HG02763 (cell line): Measurements from ENCODE around the gene RUNX1.

Experiments
- ATAC-seq: cut with Tn5 transposase; IDR thresholded peaks from one replicate; pipeline ENCODE4 v1.9.1; 2021; ENCODE audit warnings: mild to moderate bottlenecking, moderate library complexity; ENCODE audit not compliant: unreplicated experiment

The RUNX1 gene

GRCh38 chr21:35019631-35020032 is 29.5 kb downstream of the RUNX1 start:
- ATAC-seq: no peak

- ATAC-seq: no peak
Observed at GRCh38 chr21:35017256-35017655, 31.8 kb downstream of the RUNX1 start.

GRCh38 chr21:35016517-35017188 is 32.4 kb downstream of the RUNX1 start:
- no peak for ATAC-seq

- no peak for ATAC-seq
Observed at GRCh38 chr21:35016071-35016470, 33.0 kb downstream of the RUNX1 start.

- ATAC-seq: no peak
Observed at GRCh38 chr21:35015435-35016024, 33.6 kb downstream of the RUNX1 start.

- ATAC-seq: no peak
Observed at GRCh38 chr21:35014302-35015041, 34.6 kb downstream of the RUNX1 start.

- no peak for ATAC-seq
Observed at GRCh38 chr21:35011681-35012080, 37.4 kb downstream of the RUNX1 start.

GRCh38 chr21:35010447-35010846 is 38.7 kb downstream of the RUNX1 start:
- no peak for ATAC-seq

- no peak for ATAC-seq
Observed at GRCh38 chr21:35007348-35007747, 41.8 kb downstream of the RUNX1 start.

GRCh38 chr21:35006771-35007170 is 42.3 kb downstream of the RUNX1 start:
- ATAC-seq: no peak

- no peak for ATAC-seq
Observed at GRCh38 chr21:35006248-35006647, 42.9 kb downstream of the RUNX1 start.

- ATAC-seq: no peak
Observed at GRCh38 chr21:35005560-35006224, 43.4 kb downstream of the RUNX1 start.

GRCh38 chr21:35005077-35005476 is 44.0 kb downstream of the RUNX1 start:
- no peak for ATAC-seq

GRCh38 chr21:35004314-35004713 is 44.8 kb downstream of the RUNX1 start:
- no peak for ATAC-seq

GRCh38 chr21:35002879-35003722 is 46.0 kb downstream of the RUNX1 start:
- no peak for ATAC-seq

GRCh38 chr21:34999397-34999941 is 49.6 kb downstream of the RUNX1 start:
- no peak for ATAC-seq

- ATAC-seq: no peak
Observed at GRCh38 chr21:34998176-34998575, 50.9 kb downstream of the RUNX1 start.

- ATAC-seq: no peak
Observed at GRCh38 chr21:34997294-34997693, 51.8 kb downstream of the RUNX1 start.

GRCh38 chr21:34996304-34997101 is 52.6 kb downstream of the RUNX1 start:
- no peak for ATAC-seq

- ATAC-seq: no peak
Observed at GRCh38 chr21:34995979-34996303, 53.2 kb downstream of the RUNX1 start.
